GM20431 (cell line): ENCODE results near the gene ZNF148.

Source experiments
- in situ Hi-C: fragments of 300-500 bp; cut with MseI, MboI; formaldehyde crosslinking; loops from one replicate; pipeline ENCODE4 v1.15.0; 2020; ENCODE audit warnings: low sequenced_read_pairs; ENCODE audit not compliant: unreplicated experiment

Gene ZNF148

GRCh38 chr3:125340121-125340520 lies 35.0 kb downstream of the ZNF148 start:
- in situ Hi-C loops, result no loop called here

DNA sequence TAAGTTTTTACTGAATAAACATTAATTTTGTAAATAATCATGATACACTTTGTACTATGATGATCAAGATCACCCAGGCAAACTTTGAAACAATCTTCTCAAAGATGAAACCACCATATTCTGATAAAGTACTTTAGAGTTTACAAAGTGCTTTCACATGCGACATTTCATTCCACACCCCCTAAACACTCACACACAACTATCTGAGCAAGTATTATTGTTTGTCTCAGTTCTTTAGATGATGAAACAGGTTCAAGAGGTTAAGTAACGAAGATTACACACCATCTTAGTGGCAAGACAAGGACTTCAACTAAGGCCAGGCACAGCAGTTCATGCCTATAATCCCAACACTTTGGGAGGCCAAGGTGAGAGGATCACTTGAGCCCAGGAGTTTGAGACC lies 37.6 kb downstream of the ZNF148 start:
- in situ Hi-C loops, result no loop called here

- in situ Hi-C loops, result no loop called here
These were observed 40.2 kb downstream of the ZNF148 start for GRCh38 chr3:125334675-125335560.

- in situ Hi-C loops, result no loop called here
These were observed 42.6 kb downstream of the ZNF148 start for GRCh38 chr3:125332504-125332903.

GRCh38 chr3:125331243-125331642 lies 43.9 kb downstream of the ZNF148 start:
- in situ Hi-C loops, result no loop called here

- in situ Hi-C loops, result no loop called here
These were observed 48.2 kb downstream of the ZNF148 start for GRCh38 chr3:125326957-125327356.

DNA sequence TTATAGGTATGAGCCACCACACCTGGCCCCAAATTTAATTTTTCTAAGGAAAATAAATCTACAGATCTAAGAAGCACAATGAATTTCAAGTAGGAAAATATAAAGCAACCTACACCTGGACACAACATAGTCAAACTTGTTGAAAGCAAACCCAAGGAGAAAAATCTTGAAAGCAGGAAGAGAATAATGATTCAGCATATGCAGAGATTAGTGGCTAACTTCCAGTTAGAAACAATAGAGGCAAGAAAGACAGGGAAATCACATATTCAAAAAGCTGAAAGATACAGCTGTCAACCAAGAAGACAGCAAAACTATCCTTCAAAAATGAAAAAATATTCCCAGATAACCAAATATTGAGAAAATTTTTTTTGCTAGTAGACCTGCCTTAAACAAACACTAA lies 49.4 kb downstream of the ZNF148 start:
- in situ Hi-C loops, result no loop called here

DNA sequence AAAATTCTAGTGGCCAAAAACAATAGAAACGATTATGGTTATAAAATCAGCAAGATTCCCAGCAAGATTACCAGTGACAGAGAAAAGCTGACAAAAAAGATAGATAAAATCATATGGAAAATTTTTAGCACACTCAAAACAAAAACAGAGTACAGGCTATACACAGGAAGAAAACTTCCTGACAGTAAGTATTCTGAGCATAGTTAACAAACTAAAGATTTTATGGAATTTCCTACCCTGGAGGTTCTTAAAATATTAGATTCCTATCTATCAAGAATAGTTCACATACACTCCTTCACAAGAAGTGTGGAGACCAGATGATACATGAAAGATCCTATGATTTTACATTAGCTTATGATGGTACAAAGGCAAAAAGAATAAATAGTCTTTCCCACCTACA lies 50.8 kb downstream of the ZNF148 start:
- in situ Hi-C loops, result no loop called here

DNA sequence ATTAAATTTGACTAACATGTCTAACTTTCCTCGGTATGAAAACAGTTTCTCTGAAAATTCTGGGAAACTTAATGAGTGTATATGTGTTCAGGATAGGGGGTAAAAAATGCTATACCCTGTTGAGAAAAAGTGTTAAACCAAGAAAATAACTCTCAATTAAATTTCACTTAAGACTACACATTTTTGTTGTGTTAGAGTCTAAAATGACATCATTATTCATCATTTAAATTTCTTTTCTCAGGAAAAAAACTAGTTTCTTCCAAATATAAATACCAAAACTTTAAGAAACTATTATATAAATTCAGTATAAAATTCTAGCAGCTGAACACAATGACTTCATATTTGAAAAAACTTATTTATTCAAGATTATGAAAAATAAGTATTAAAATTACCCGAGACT lies 52.2 kb downstream of the ZNF148 start:
- in situ Hi-C loops, result no loop called here

GRCh38 chr3:125322166-125322565 lies 53.0 kb downstream of the ZNF148 start:
- in situ Hi-C loops, result no loop called here

DNA sequence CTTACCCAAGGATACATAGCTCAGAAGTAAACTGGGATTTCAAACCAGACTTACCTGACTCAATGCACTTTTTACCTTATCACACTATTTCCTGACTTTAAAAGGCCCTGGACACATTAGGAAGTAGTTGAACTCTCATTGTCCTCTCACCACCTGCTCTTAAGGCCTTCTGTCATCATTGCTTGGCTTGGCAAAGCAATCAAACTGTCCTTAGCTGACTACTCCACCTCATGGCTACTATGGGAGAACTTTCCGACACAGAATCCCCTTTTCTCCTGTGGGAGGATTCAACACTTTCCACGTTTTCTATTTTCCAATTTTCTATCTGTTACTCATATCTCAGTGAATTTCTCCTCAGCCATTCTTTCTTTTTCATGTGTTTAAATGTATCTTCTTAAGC lies 55.4 kb downstream of the ZNF148 start:
- in situ Hi-C loops, result no loop called here

DNA sequence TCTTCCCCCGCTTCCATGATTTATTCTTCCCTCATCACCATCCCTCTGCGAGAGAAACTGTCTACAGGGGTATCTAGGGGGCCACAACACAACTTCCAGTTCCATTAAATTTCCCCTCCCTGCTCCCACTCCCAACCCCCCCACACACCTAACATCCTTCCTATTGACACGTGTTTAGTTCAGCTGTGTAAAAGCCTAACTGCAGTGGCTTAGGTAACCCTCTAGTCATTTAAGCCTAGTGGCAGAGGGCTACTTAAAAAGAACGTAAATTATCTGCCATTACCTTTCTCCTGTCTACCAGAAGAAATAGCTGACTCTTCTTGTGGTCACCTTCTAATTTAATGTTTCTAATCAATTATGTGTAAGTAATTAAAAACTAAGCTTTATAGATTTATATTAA lies 56.3 kb downstream of the ZNF148 start:
- in situ Hi-C loops, result no loop called here

DNA sequence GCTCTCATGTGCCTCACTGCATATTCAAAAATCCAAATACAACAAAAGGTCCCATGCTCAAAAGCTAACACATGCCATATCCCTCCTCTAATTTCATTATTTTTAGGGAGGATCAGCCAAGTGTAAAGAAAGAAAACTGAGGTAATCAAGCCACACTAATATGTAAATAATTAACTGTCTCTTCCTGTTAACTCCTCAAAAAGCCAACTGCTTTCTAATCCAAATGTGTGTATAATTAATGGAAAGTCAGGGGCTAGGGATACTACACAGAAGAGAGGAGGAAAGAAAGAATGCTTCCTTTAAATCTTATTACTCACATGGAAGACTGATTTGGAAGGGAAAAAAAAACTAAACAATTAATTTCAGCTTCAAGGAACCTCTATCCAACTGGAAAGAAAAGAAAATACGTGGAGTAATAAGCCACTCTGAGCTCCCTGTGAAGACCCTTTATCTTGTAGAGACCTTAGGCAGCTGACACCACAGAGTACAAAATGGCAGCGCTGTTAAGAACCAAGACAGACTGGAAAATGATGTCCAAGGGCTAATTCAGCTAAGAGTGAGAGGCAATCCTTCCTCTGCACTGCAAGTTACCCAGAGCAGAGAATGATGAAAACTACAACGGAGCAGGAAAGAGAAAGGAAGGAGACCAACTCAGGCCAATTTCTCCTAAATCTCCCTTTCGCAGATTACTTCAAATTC lies 56.8 kb downstream of the ZNF148 start:
- in situ Hi-C loops, result no loop called here

- in situ Hi-C loops, result no loop called here
These were observed 57.4 kb downstream of the ZNF148 start for GRCh38 chr3:125317761-125318160.

- in situ Hi-C loops, result no loop called here
These were observed 58.2 kb downstream of the ZNF148 start for GRCh38 chr3:125316949-125317348.

DNA sequence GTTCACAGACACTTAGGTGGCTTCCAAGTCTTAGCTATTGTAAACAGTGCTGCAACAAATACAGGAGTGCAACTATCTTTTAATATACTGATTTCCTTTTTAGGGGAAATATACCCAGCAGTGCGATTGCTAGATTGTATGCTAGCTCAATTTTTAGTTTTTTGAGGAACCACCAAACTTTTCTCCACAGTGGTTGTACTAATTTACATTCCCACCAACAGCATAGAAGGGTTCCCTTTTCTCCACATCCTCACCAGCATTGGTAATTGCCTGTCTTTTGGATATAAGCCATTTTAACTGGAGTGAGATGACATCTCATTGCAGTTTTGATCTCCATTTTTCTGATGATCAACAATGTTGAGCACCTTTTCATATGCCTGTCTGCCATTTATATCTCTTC lies 58.9 kb downstream of the ZNF148 start:
- in situ Hi-C loops, result no loop called here

- in situ Hi-C loops, result no loop called here
These were observed 62.0 kb downstream of the ZNF148 start for GRCh38 chr3:125313060-125313635.

DNA sequence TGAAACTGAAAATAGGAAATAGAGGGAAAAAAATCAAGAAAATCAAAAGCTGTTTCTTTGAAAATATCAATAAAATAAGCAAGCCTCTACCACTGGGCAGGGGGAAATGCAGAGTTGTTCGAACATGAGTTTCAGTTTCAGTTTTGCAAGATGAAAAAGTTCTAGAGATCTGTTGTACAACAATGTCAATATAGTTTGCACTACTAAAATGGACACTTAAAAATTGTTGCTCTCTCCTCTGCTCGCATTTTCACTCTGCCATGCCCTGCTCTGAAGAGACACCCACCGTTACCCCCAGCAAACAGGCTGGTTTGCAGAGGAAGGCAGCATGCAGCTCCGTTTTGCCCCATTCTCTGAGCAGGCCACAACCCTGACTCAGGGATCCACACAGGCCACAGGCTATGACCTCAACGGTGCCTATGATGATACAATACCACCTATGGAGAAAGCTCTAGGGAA lies 64.5 kb downstream of the ZNF148 start:
- in situ Hi-C loops, result no loop called here

- in situ Hi-C loops, result no loop called here
These were observed 65.6 kb downstream of the ZNF148 start for GRCh38 chr3:125309476-125309875.

DNA sequence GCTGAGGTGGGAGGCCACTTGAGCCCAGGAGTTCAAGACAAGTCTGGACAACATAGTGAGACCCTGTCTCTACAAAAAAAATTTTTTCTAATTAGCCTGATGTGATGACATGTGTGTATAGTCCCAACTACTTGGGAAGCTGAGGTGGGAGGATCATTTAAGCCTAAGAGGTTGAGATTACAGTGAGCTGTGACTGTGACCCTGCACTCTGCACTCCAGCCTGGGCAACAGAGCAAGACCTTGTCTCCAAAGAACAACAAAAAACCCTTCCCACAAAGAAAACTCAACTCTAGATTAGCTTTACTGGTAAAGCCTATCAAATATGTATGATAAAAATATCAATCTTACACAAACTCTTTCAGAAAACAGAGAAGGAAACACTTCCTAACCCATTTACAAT lies 68.5 kb downstream of the ZNF148 start:
- in situ Hi-C loops, result no loop called here

GRCh38 chr3:125302932-125303331 lies 72.2 kb downstream of the ZNF148 start:
- in situ Hi-C loops, result no loop called here
